ENCODE measurements around the gene PTPRG. TPM values are rescaled to one million over a fixed set of nuclear protein-coding genes. Genes with fewer than 3 reads are reported as not detected.

Gene PTPRG
- total and polyA plus RNA-seq, 2 donors (not counting 3 experiments of a cell fraction or from before 2014, with no cell fraction given): 8.9 to 39.1 TPM

- POLR2A ChIA-PET: no interaction called here
- no peaks in the 10 kb centered on the region for H3K9me3 ChIP-seq (replicated peaks; ENCODE audit: control insufficient read depth, insufficient read depth, low read length)
- no peaks in the 10 kb centered on the region for H3K4me1 ChIP-seq (ENCODE audit: control insufficient read depth, extremely low read depth, insufficient read depth, low read length)
- no peak overlapping the region for H2AFZ ChIP-seq (ENCODE audit: low read depth, low read length)
- no peak overlapping the region for H3K27ac ChIP-seq (ENCODE audit: insufficient read depth, low read depth, low read length)
- TF ChIP-seq POLR2AphosphoS5 (IDR thresholded peaks at IDR 0.05; ENCODE audit: insufficient read depth, low read depth, low read length): no peak
- no peak for TF ChIP-seq JUN (IDR thresholded peaks at IDR 0.05; ENCODE audit: borderline replicate concordance, insufficient read depth, insufficient read length, low read depth)
- TF ChIP-seq MAX (IDR thresholded peaks at IDR 0.05; ENCODE audit: insufficient read depth, insufficient read length): no peak
- TF ChIP-seq EZH2 (IDR thresholded peaks at IDR 0.05; ENCODE audit: borderline replicate concordance, low read depth, low read length, severe bottlenecking): no peak
- TF ChIP-seq, protein P1, sequence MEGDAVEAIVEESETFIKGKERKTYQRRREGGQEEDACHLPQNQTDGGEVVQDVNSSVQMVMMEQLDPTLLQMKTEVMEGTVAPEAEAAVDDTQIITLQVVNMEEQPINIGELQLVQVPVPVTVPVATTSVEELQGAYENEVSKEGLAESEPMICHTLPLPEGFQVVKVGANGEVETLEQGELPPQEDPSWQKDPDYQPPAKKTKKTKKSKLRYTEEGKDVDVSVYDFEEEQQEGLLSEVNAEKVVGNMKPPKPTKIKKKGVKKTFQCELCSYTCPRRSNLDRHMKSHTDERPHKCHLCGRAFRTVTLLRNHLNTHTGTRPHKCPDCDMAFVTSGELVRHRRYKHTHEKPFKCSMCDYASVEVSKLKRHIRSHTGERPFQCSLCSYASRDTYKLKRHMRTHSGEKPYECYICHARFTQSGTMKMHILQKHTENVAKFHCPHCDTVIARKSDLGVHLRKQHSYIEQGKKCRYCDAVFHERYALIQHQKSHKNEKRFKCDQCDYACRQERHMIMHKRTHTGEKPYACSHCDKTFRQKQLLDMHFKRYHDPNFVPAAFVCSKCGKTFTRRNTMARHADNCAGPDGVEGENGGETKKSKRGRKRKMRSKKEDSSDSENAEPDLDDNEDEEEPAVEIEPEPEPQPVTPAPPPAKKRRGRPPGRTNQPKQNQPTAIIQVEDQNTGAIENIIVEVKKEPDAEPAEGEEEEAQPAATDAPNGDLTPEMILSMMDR (IDR thresholded peaks at IDR 0.05; ENCODE audit: extremely low read depth in 1 of 2, insufficient read depth in 1 of 2, low read depth in 1 of 2, low read length in 2 of 2): no peak
- no peak for TF ChIP-seq POLR2A (IDR thresholded peaks at IDR 0.05; ENCODE audit: low read depth, low read length)
- no peak for TF ChIP-seq MYC (IDR thresholded peaks at IDR 0.05; ENCODE audit: low read depth, low read length)
- TF ChIP-seq FOS (IDR thresholded peaks at IDR 0.05; ENCODE audit: borderline replicate concordance, insufficient read depth, low read length): no peak
- TF ChIP-seq GATA2 (IDR thresholded peaks at IDR 0.05; ENCODE audit: insufficient read depth, insufficient read length, low read depth, low read length): no peak
- no TSS peak for BruUV-seq (replicated peaks)
- no peak overlapping the region for H3K4me3 ChIP-seq (replicated peaks in 1 of 3; ENCODE audit: insufficient read depth in 1 of 3, low read depth in 1 of 3, low read length in 3 of 3)
- FAIRE-seq (no peak), DNase-seq (ENCODE audit: low read depth, low spot score) (no peak)
- H3K79me2 ChIP-seq (ENCODE audit: control insufficient read depth, insufficient read depth, low read length): peaks cover 2% of the 10 kb centered on the region
- H4K20me1 ChIP-seq (replicated peaks; ENCODE audit: control insufficient read depth, extremely low read depth, insufficient read depth, low read length): no peaks in the 10 kb centered on the region
- no peaks in the 10 kb centered on the region for H3K9me1 ChIP-seq (replicated peaks; ENCODE audit: control insufficient read depth, extremely low read depth, insufficient read depth, low read length)
- intact Hi-C loops (cut with micrococcal nuclease) (no loop called here), dilution Hi-C loops (cut with MboI; ENCODE audit: extremely low pct_ligation_motif_present, low sequenced_read_pairs) (no loop called here)
- no peak overlapping the region for H3K4me2 ChIP-seq (ENCODE audit: insufficient read depth, low read length)
- no peak overlapping the region for H3K9ac ChIP-seq (replicated peaks; ENCODE audit: extremely low read depth, insufficient read depth, low read length)
- no peaks in the 10 kb centered on the region for H3K27me3 ChIP-seq (ENCODE audit: control insufficient read depth in 2 of 2, insufficient read depth in 2 of 2, low read length in 2 of 2)
- no peaks in the 10 kb centered on the region for H3K36me3 ChIP-seq (ENCODE audit: control insufficient read depth in 2 of 2, extremely low read depth in 1 of 2, insufficient read depth in 2 of 2, low read length in 2 of 2)
- CTCF ChIA-PET: no interaction called here
These were observed 112.3 kb downstream of the PTPRG start for GRCh38 chr3:61673651-61674050.
